ENCODE results near the gene PAMR1.

DNA sequence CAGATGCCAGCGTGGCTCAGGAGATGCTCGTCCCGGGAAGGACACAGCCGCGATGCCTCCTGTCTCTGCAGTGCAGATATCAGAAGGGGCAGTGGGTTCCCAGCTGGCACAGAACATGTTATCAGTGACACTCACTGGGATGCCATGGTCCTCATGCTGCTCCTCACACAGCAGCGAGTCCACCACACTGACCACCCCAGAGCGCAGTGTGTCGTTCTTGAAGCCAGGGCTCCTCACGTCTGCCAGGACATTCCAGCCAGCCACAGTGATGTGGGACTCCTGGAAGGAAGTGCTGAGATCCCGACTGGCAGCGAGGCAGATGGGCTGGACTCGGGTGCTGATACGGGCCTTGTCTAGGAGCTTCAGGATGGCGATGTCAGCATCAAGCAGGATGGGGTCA lies 93.0 kb downstream of the PAMR1 start:
- TF ChIP-seq CTCF (IDR thresholded peaks at IDR 0.05; ENCODE audit: insufficient read depth, low read length, poor library complexity, severe bottlenecking) (no peak), EZH2phosphoT487 (conservative IDR thresholded peaks at IDR 0.05; ENCODE audit: low read length) (no peak)

Data from SU-DHL-6 (cell line).